Measurements from ENCODE around the gene PRKAR2B. TPM values are rescaled to one million over a fixed set of nuclear protein-coding genes. Genes with fewer than 3 reads are reported as not detected.

The PRKAR2B gene
- total RNA-seq, 3 donors from 2014 or later (not counting 1 experiment from before 2014, with no cell fraction given), result 2.1 to 14.3 (median 4.0) TPM

DNA sequence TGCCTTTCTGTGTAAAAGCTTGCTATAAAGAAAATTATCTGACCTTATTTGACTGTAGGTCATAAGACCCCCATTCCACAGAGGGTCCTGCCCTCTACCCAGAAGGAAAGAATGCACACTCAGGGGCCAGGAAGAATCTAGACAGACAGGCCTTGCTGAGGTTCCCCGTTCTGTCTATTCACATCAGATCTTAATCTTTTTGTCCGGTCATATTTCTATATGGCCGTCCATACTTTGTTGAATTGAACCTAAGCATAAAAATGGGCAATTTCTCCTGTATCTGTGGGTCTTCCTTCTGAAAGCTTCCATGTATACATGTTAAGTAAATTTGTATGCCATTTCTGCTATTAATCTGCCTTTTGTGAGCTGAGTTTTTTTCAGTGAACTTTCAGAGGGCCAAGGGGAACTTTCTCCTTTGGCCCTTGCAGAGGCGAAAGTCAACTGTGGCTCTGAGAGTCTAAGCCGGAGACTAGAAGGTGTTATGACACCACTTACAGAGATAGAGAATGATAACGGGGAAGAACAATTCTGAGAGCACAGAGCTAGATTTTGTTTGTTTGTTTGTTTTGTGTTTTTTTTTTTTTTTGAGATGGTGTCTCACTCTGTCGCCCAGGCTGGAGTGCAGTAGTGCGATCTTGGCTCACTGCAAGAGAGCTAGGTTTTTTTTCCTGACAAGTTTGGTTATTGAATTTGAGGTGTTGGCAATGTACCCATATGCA lies 11.6 kb upstream of the PRKAR2B start:
- H3K4me1 Mint-ChIP-seq, result no peaks in the 10 kb centered on the region
- peaks cover 2 to 5% of the 10 kb centered on the region in 2 donors for H3K9me3 Mint-ChIP-seq
- no peak overlapping the region for H3K27ac Mint-ChIP-seq
- DNase-seq (no peak), ATAC-seq (no peak)
- H3K27me3 Mint-ChIP-seq (ENCODE audit: low read depth in 2 of 2), result peaks cover 3 to 6% of the 10 kb centered on the region in 2 donors
- Histone ChIP-seq H3K9me3 (ENCODE audit: control insufficient read depth, insufficient read depth, low read length) (no peaks in the 10 kb centered on the region), H3K27ac (ENCODE audit: low read length) (no peak overlapping the region), H3K4me1 (ENCODE audit: control insufficient read depth, insufficient read depth, low read length) (no peaks in the 10 kb centered on the region), H3K4me3 (ENCODE audit: low read length) (no peak overlapping the region), H3K27me3 (ENCODE audit: control insufficient read depth, insufficient read depth, low read length) (no peaks in the 10 kb centered on the region), H3K36me3 (ENCODE audit: control insufficient read depth, insufficient read depth, low read length) (no peaks in the 10 kb centered on the region)
- TF ChIP-seq, protein P1, sequence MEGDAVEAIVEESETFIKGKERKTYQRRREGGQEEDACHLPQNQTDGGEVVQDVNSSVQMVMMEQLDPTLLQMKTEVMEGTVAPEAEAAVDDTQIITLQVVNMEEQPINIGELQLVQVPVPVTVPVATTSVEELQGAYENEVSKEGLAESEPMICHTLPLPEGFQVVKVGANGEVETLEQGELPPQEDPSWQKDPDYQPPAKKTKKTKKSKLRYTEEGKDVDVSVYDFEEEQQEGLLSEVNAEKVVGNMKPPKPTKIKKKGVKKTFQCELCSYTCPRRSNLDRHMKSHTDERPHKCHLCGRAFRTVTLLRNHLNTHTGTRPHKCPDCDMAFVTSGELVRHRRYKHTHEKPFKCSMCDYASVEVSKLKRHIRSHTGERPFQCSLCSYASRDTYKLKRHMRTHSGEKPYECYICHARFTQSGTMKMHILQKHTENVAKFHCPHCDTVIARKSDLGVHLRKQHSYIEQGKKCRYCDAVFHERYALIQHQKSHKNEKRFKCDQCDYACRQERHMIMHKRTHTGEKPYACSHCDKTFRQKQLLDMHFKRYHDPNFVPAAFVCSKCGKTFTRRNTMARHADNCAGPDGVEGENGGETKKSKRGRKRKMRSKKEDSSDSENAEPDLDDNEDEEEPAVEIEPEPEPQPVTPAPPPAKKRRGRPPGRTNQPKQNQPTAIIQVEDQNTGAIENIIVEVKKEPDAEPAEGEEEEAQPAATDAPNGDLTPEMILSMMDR (IDR thresholded peaks at IDR 0.05), result no peak
- no peaks in the 10 kb centered on the region for H3K36me3 Mint-ChIP-seq
- 93% methylated on average over 8 of the region's 8 CpGs for WGBS (ENCODE audit: insufficient coverage)
- intact Hi-C loops (cut with micrococcal nuclease), result no loop called here
- H3K4me3 Mint-ChIP-seq, result no peak overlapping the region

DNA sequence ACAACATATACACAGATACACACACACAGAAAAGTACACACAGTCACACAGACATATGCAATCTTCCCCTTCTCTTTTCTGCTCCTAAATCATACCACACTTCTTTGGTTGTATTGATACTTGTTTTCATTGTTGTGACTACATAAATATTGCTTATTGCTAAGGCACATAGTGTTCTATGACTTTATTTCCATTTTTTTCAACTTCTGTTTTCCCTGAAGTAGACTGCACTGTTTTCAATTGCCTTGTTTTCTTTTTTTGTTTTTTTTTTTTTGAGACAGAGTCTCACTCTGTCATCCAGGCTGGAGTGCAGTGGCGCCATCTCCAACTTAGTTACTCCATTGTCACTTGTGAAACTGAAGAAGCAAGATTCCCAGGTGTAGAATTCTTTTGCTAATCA lies 10.0 kb upstream of the PRKAR2B start:
- no peak overlapping the region for H3K27ac Mint-ChIP-seq
- Histone ChIP-seq H3K27me3 (ENCODE audit: control insufficient read depth, insufficient read depth, low read length) (no peaks in the 10 kb centered on the region), H3K9me3 (ENCODE audit: control insufficient read depth, insufficient read depth, low read length) (no peaks in the 10 kb centered on the region), H3K4me3 (ENCODE audit: low read length) (no peak overlapping the region), H3K27ac (ENCODE audit: low read length) (no peak overlapping the region), H3K4me1 (ENCODE audit: control insufficient read depth, insufficient read depth, low read length) (no peaks in the 10 kb centered on the region), H3K36me3 (ENCODE audit: control insufficient read depth, insufficient read depth, low read length) (no peaks in the 10 kb centered on the region)
- H3K4me3 Mint-ChIP-seq, result no peak overlapping the region
- no peak for DNase-seq
- no peaks in the 10 kb centered on the region for H3K4me1 Mint-ChIP-seq
- no peak for ATAC-seq
- H3K9me3 Mint-ChIP-seq, result peaks cover 2 to 5% of the 10 kb centered on the region in 2 donors
- H3K36me3 Mint-ChIP-seq, result no peaks in the 10 kb centered on the region
- WGBS (ENCODE audit: insufficient coverage), result 92% methylated on average over 1 of the region's 1 CpG
- TF ChIP-seq, protein P1 (IDR thresholded peaks at IDR 0.05), result no peak
- peaks cover 3 to 6% of the 10 kb centered on the region in 2 donors for H3K27me3 Mint-ChIP-seq (ENCODE audit: low read depth in 2 of 2)
- intact Hi-C loops (cut with micrococcal nuclease), result no loop called here

DNA sequence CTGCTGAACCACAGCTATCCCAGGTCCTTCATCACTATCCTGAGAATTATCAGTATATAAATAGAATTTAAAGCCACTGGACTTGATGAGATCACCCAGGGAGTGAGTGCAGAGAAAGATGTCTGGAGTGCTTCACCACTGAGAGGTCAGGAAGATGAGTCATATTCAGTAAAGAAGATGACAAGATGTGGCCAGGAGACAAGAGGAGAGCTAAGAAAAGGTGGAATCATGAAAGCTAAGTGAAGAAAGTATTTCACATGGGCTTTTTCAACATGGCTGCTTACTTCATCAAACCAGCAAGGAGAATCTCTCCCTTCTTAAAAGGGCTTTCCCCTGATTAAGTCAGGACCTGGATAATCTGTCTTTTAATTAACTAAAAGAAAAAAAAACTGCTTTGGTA lies 9.1 kb upstream of the PRKAR2B start:
- Mint-ChIP-seq H3K9me3 (peaks cover 2 to 5% of the 10 kb centered on the region in 2 donors), H3K36me3 (no peaks in the 10 kb centered on the region), H3K4me1 (no peaks in the 10 kb centered on the region), H3K27me3 (ENCODE audit: low read depth in 2 of 2) (peaks cover 3 to 6% of the 10 kb centered on the region in 2 donors), H3K27ac (no peak overlapping the region), H3K4me3 (no peak overlapping the region)
- TF ChIP-seq, protein P1 (IDR thresholded peaks at IDR 0.05), result no peak
- no peaks in the 10 kb centered on the region for H3K9me3 ChIP-seq (ENCODE audit: control insufficient read depth, insufficient read depth, low read length)
- H3K4me3 ChIP-seq (ENCODE audit: low read length), result no peak overlapping the region
- ATAC-seq, result no peak
- no peaks in the 10 kb centered on the region for H3K4me1 ChIP-seq (ENCODE audit: control insufficient read depth, insufficient read depth, low read length)
- no peaks in the 10 kb centered on the region for H3K36me3 ChIP-seq (ENCODE audit: control insufficient read depth, insufficient read depth, low read length)
- H3K27me3 ChIP-seq (ENCODE audit: control insufficient read depth, insufficient read depth, low read length), result no peaks in the 10 kb centered on the region
- intact Hi-C loops (cut with micrococcal nuclease), result no loop called here
- no peak for DNase-seq
- no peak overlapping the region for H3K27ac ChIP-seq (ENCODE audit: low read length)

DNA sequence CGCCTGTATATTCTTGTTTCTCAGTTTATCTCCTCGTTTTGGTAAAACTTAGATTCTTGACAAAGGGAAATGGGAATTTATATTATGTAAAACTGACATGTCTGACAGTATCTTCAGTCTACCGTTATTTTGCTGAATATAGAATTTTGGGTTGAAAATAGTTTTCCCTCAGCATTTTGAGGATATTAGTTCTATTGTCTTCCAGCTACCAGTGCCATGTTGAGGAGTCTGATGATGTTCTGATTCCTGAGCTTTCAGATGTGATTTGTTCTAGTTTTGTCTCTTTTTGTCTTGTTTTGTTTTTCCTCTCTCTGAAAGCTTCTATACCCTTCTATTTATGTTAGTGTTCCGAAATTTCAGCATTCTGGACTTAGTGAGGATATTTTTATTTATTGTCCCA lies 8.0 kb upstream of the PRKAR2B start:
- intact Hi-C loops (cut with micrococcal nuclease), result no loop called here
- no peak overlapping the region for H3K27ac ChIP-seq (ENCODE audit: low read length)
- Mint-ChIP-seq H3K27me3 (ENCODE audit: low read depth in 2 of 2) (peaks cover 3 to 6% of the 10 kb centered on the region in 2 donors), H3K9me3 (peaks cover 2 to 5% of the 10 kb centered on the region in 2 donors), H3K36me3 (no peaks in the 10 kb centered on the region), H3K27ac (no peak overlapping the region), H3K4me3 (no peak overlapping the region), H3K4me1 (no peaks in the 10 kb centered on the region)
- 88% methylated on average over 3 of the region's 4 CpGs for WGBS (ENCODE audit: insufficient coverage)
- no peaks in the 10 kb centered on the region for H3K9me3 ChIP-seq (ENCODE audit: control insufficient read depth, insufficient read depth, low read length)
- no peaks in the 10 kb centered on the region for H3K36me3 ChIP-seq (ENCODE audit: control insufficient read depth, insufficient read depth, low read length)
- no peaks in the 10 kb centered on the region for H3K27me3 ChIP-seq (ENCODE audit: control insufficient read depth, insufficient read depth, low read length)
- DNase-seq (no peak), ATAC-seq (no peak)
- TF ChIP-seq, protein P1 (IDR thresholded peaks at IDR 0.05), result no peak
- H3K4me3 ChIP-seq (ENCODE audit: low read length), result no peak overlapping the region
- H3K4me1 ChIP-seq (ENCODE audit: control insufficient read depth, insufficient read depth, low read length), result no peaks in the 10 kb centered on the region
